Activated CD8-positive, alpha-beta memory T cell treated with anti-CD3 and anti-CD28 coated beads, Interleukin-2, amount 50 U/mL, for 1 hour (primary cell): ENCODE results near the gene ISL2.

ENCODE experiments used
- DNase-seq: peaks from one replicate; pipeline ENCODE4 v3.0.0-alpha.2; 2020; ENCODE audit errors: extremely low read depth

Gene ISL2

GRCh38 chr15:76376029-76376428, 39.5 kb downstream of the ISL2 start:
- DNase-seq: no peak

- DNase-seq: no peak
Measured at GRCh38 chr15:76376816-76377215, 40.2 kb downstream of the ISL2 start.

- DNase-seq: no peak
Measured at GRCh38 chr15:76377217-76377616, 40.6 kb downstream of the ISL2 start.

- DNase-seq: no peak
Measured at GRCh38 chr15:76377751-76378150, 41.2 kb downstream of the ISL2 start.

DNA sequence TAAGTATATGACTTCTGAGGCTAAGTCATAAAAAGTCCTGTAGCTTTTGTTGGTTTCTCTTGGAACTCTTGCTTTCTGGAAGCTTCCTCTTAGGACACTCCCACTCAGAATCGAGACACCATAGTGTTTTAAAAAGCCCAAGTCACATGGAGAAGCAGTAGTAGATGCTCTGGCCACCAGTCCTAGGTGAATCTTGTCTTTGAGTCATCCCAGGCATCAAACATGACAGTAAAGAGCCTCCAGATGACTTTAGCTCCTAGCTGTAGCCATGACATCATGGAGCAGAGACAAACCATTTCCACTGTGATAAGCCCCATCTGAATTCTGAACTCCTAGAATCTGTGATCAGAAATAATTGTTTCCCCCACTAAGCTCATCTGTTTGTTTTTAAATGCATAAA, 42.1 kb downstream of the ISL2 start:
- DNase-seq: no peak

- no peak for DNase-seq
Measured at GRCh38 chr15:76380249-76380648, 43.7 kb downstream of the ISL2 start.

GRCh38 chr15:76381366-76381765, 44.8 kb downstream of the ISL2 start:
- DNase-seq: no peak

DNA sequence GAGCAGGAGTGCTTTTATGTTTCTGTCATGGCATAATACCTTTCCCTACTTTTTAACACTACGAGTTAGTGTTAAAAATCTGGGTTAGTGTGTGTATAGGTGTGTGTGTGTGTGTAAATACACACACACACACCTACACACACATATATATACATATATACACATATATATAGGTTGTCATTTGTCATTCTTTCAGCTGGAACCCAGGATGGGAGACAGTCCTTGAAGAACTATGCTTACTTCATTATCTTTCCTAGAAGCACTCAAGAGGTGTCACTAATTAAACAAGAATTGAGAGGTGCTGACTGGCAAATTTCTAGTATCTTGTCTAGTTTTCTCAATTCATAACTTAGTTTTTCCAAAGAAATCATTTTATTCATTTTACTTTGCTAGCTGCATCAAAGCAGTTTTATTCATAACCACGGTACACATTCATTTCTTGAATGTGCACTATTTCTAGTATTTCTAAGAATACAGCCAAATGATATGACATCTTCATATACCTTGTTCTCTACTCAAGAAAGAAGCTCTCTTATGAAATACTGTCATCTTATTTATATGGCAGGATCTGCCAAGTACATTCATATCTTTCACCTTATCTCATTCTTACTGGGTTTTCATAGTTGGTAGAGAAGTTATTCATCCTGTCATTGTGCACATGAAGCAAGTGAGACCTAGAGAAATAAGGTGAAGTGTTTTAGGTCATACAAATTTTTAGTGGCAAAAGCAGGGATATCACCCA, 46.6 kb downstream of the ISL2 start:
- no peak for DNase-seq

DNA sequence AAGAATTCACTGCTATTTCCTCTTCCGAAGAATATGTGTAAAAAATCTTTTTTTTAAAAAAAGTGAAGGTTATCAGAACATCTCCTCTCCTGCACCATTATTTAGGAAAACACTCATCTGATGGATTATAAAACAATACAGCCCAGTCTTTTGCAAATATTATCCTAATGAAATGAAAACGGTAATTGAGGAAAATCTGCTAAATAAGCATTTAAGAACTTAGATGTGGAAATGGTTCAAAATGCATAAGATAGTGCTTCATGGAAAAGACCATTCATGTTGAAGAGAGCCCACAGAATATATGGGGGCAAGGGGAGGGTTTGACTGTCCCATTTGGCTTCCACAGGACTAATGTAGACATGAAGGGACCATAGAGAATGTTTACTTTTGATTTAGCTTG, 47.8 kb downstream of the ISL2 start:
- DNase-seq: no peak

DNA sequence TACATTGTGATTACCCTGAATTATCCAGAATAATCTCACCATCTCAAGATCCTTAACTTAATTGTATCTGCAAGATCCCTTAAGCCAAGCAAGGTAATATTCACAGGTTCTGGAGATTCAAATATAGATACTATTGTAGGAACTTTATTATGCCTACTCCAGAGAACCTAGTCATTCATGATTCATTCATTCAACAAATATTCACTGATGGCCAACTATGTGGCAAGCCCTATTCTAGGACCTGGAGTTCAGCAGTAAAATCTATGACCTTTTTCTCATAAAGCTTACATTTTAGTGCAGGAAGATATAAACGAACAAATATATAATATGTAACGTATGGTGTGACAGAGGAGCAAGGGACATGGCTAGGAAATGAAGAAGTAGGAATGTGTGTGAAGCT, 49.6 kb downstream of the ISL2 start:
- DNase-seq: no peak

- DNase-seq: no peak
Measured at GRCh38 chr15:76386926-76387325, 50.4 kb downstream of the ISL2 start.

DNA sequence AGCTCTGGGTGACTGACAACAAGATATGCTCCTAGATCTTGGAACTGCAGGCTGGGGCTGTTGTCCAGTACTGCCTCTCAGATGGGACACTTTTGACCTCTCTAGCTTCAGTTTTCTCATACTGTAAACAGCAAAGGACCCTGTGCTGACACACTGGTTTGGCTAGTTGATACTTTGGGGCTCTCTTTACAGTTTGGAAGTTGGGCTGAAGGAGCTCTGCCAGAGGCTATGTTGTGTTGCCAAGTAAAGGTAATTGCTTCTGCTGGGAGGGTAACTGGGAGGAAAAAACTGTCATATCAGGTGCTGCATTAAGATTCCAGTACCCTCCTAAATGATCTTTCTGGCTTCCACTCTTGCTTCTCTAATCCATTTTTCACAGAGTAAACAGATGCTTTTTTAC, 54.0 kb downstream of the ISL2 start:
- DNase-seq: no peak

- no peak for DNase-seq
Measured at GRCh38 chr15:76391309-76391708, 54.7 kb downstream of the ISL2 start.

DNA sequence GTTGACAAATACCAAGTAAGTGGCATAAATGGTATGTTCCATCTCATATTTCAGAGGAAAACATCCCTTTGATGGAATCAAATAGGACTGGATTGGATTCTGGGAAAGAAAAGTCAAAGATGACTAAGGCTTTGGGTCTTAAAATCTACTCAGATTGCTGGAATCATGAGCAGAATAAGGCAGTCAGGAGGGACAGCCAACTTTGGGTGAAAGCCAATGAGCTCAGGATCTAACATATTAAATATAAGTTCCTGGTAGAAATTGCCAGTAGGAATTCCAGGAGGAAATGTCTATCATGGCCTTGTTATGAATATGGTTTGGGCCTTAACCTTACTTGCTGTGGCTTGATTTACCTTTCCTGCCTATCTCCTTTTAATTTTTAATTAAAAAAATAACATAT, 55.3 kb downstream of the ISL2 start:
- DNase-seq: no peak
